ENCODE results near the gene MCTP1.
A peak's percentile ranks its signal among the peaks of the same experiment; 100 is the strongest.

Gene MCTP1

DNA sequence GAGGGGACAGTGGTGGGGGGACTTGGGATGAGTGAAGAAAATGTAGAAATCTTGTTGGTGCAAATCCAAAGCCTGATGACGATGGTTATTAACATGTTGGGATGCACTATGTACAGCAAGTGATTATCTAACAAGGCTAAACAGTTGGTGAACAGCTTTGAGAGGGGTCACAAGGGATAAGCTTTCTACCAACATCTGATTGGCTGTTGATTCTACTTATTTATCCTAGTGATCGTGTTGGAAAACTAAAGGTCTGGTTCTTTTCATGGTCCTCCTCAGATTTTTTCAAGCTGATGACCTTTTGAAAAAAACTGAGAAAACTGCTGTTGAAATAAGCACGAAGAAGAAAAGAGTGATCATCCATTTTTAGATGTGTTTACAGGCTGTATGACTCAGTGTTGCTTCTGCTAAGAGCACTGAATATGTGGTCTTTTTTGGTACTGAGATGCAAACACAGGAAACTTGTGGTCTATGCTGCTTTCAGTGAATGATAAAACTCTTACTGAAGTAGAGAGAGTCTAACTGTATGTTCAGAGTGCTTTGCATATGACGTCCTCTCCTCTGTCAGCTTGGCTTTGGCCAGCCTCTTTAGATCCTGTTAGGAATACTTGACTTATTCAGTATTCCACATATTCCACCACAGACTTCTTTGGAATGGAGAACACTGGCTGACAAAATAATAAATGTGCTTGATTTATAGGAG is 491.6 kb downstream of the MCTP1 start:
- DNase-seq (ENCODE audit: low read depth) = peak; percentile 66
- no peak overlapping the region for H3K4me3 ChIP-seq (ENCODE audit: low read depth, low read length)
- in situ Hi-C loops (cut with HindIII; ENCODE audit: low sequenced_read_pairs) = no loop called here
- no peak for TF ChIP-seq CTCF (IDR thresholded peaks at IDR 0.05; ENCODE audit: low read depth, low read length, missing control alignments)

DNA sequence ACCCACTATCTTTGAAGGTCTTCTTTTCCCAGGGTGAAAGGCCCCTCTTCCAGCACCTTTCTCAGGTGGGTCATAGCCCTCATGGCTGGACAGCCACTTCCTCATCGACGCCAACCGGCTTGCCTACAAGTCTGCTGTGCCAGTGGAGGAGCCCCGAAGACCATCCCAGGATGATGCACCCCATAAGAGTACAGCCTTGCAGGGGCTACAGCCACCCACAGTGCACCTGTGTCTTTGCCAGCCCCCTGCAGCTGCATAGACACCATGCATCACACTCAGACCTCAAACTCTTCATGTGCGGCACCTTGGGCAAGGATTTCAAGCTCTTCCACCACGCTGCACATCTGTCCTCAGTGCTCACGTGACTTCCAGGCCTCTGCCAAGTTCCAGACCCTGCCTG is 493.1 kb downstream of the MCTP1 start:
- in situ Hi-C loops (cut with HindIII; ENCODE audit: low sequenced_read_pairs) = no loop called here
- H3K4me3 ChIP-seq (ENCODE audit: low read depth, low read length) = no peak overlapping the region
- DNase-seq (ENCODE audit: low read depth) = no peak
- no peak for TF ChIP-seq CTCF (IDR thresholded peaks at IDR 0.05; ENCODE audit: low read depth, low read length, missing control alignments)

GRCh38 chr5:94788527-94788926 is 496.4 kb downstream of the MCTP1 start:
- no peak for DNase-seq (ENCODE audit: low read depth)
- H3K4me3 ChIP-seq (ENCODE audit: low read depth, low read length) = no peak overlapping the region
- no peak for TF ChIP-seq CTCF (IDR thresholded peaks at IDR 0.05; ENCODE audit: low read depth, low read length, missing control alignments)
- in situ Hi-C loops (cut with HindIII; ENCODE audit: low sequenced_read_pairs) = no loop called here

DNA sequence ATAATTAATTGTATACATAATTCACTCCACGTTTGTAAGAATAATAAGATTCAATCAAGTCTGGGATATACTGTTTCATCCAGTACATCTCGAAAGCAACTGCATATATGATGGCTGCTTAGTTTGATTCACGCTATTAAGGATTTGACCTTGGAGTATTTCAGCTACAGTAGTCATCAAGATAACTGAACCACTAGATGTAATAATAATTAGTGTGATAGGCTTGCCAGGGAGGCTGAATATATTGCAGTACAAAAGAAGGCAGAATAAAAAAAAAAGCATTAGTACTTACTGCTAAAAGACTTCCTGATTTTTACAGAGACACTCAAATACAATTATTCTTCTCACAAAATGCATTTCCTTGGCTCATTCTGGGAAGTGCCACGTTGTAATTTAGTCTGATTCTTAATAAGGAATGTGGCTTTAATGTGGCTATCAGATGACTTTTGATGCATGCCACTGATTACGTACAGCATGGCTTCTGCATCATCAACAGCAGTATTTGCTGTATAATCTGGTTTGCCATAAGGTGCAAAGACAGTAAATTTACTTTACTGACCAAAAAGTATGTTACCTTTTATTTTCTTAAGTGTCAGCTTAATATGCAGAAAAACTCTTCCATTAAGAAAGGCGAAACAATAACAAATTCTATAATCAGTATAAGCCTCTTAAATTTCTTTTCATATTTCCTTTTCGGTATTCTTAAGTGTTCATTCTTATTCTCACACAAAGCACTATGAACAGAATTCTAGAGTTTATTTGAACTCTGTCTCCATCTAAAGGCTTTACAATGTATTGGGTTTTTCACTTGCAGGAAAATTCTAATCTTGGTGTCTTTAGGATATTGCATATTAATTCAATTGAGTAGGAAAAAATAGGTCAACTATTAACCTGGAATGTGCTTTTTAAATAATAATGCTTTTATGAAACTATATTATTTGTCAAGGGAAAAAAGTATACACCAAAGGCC is 500.1 kb downstream of the MCTP1 start:
- TF ChIP-seq CTCF (IDR thresholded peaks at IDR 0.05; ENCODE audit: low read depth, low read length, missing control alignments) = no peak
- no peak for DNase-seq (ENCODE audit: low read depth)
- H3K4me3 ChIP-seq (ENCODE audit: low read depth, low read length) = no peak overlapping the region
- in situ Hi-C loops (cut with HindIII; ENCODE audit: low sequenced_read_pairs) = no loop called here

DNA sequence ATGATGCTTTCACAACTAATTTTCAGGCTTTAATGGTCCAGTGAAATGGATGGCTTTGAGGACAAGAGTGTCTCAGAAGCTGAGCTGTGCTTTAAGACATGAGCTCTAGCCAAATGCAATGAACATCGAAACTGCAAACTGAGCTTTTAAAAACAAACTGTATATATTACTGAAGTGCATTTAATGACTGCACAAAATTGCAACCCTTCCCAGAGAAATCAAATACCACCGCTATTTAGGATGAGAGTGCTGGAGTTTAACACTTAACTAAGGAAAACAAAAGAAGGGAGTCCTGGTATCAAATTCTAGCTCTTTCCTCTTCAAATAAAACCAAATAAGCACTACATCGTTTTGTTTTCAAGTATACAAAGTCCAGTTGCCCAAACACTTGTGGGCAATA is 502.5 kb downstream of the MCTP1 start:
- in situ Hi-C loops (cut with HindIII; ENCODE audit: low sequenced_read_pairs) = no loop called here
- H3K4me3 ChIP-seq (ENCODE audit: low read depth, low read length) = no peak overlapping the region
- TF ChIP-seq CTCF (IDR thresholded peaks at IDR 0.05; ENCODE audit: low read depth, low read length, missing control alignments) = no peak
- DNase-seq (ENCODE audit: low read depth) = no peak

DNA sequence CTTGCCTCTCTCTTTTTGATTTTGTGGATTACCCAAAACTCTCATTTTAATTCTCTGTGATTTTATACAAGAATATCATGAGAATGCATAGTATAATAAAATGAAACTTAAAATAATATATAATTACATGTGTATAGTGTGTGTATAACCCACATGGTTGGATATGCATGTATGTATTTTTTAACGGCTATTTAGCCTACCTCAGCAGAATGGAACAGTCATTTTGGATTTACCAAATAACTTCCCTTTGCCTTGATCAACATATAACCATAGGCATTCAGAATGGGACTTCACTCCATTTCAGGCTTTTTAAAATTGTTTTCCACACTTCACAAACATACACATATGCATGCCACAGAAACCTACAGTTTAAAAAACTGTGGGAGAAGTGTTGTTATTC is 505.2 kb downstream of the MCTP1 start:
- in situ Hi-C loops (cut with HindIII; ENCODE audit: low sequenced_read_pairs) = no loop called here
- no peak for TF ChIP-seq CTCF (IDR thresholded peaks at IDR 0.05; ENCODE audit: low read depth, low read length, missing control alignments)
- DNase-seq (ENCODE audit: low read depth) = no peak
- H3K4me3 ChIP-seq (ENCODE audit: low read depth, low read length) = no peak overlapping the region
